B cell (primary cell): ENCODE measurements around the gene TENM4. TPM values are rescaled to one million over a fixed set of nuclear protein-coding genes. Genes with fewer than 3 reads are reported as not detected.

Source experiments
- ATAC-seq: fragments of 200-7000 bp; cut with Tn5 transposase; one replicate; pipeline ENCODE4 v1.10.0; 2021; ENCODE audit warnings: low read depth, mild to moderate bottlenecking, moderate number of reproducible peaks, moderate library complexity
- CTCF ChIA-PET: fragments of 350-600 bp; sonication (Branson Sonifier 250); formaldehyde crosslinking; loops from one replicate; lab custom pipeline; 2021; ENCODE audit warnings: antibody characterized with exemption, inconsistent platforms; lab: Charles Lee
- POLR2A ChIA-PET: fragments of 350-600 bp; sonication (Branson Sonifier 250); formaldehyde crosslinking; loops from one replicate; lab custom pipeline; 2021; ENCODE audit warnings: antibody characterized with exemption; lab: Charles Lee
- DNase-seq: peaks from one replicate; pipeline ENCODE4 v3.0.0; 2013
- H2AFZ ChIP-seq: 2 replicates; pipeline ENCODE4 v1.6.1; 2012; ENCODE audit warnings: mild to moderate bottlenecking, low read depth, low read length; ENCODE audit not compliant: insufficient read depth, poor library complexity, severe bottlenecking
- H3K27ac ChIP-seq, 2 donors: 1 replicate in 1 of 2; 2 replicates in 1 of 2; pipeline ENCODE4 v1.5.1; 2012 to 2013; ENCODE audit warnings: low read length in 2 of 2, mild to moderate bottlenecking in 2 of 2, moderate library complexity in 1 of 2
- H3K27me3 ChIP-seq, 4 experiments: fragments of 200-600 bp in 1 of 4; sonication (generic) in 1 of 4; replicated peaks in 1 of 4; 1 replicate in 2 of 4; 2 replicates in 2 of 4; pipeline versions ENCODE4 v1.6.1 to v1.7.0; 2013 to 2016; ENCODE audit warnings: low read length in 3 of 4, mild to moderate bottlenecking in 2 of 4, mixed read lengths in 1 of 4, moderate library complexity in 1 of 4; ENCODE audit not compliant: insufficient read depth in 4 of 4, control insufficient read depth in 3 of 4; ENCODE audit errors: control extremely low read depth in 1 of 4
- H3K36me3 ChIP-seq, 2 experiments: replicated peaks in 1 of 2; 1 replicate in 1 of 2; 2 replicates in 1 of 2; pipeline versions ENCODE4 v1.6.1 to v1.7.1; 2013; ENCODE audit warnings: low read length in 1 of 2; ENCODE audit not compliant: insufficient read depth in 2 of 2, control insufficient read depth in 1 of 2; ENCODE audit errors: control extremely low read depth in 1 of 2, extremely low read depth in 1 of 2
- H3K4me1 ChIP-seq, 2 donors: fragments of 200-600 bp in 1 of 2; sonication (generic) in 1 of 2; 1 replicate in 1 of 2; 2 replicates in 1 of 2; pipeline versions ENCODE4 v1.5.1 to v1.6.1; 2013 to 2017; ENCODE audit warnings: low read length in 2 of 2; ENCODE audit not compliant: control insufficient read depth in 2 of 2, insufficient read depth in 2 of 2
- H3K4me2 ChIP-seq: replicated peaks from 2 replicates; pipeline ENCODE3; 2012; ENCODE audit warnings: mild to moderate bottlenecking, low read depth, low read length; ENCODE audit not compliant: poor library complexity, severe bottlenecking
- H3K4me3 ChIP-seq, 5 experiments: fragments of 200-600 bp in 1 of 5; sonication (generic) in 1 of 5; 1 replicate in 3 of 5; 2 replicates in 2 of 5; pipeline versions ENCODE4 v1.5.1 to v1.7.0; 2011 to 2016; ENCODE audit warnings: low read length in 4 of 5, mild to moderate bottlenecking in 4 of 5, low read depth in 2 of 5, control low read depth in 1 of 5, moderate library complexity in 1 of 5; ENCODE audit not compliant: insufficient read depth in 1 of 5; ENCODE audit errors: control extremely low read depth in 1 of 5, extremely low read depth in 1 of 5
- H3K79me2 ChIP-seq: fragments of 200-600 bp; sonication (generic); one replicate; pipeline ENCODE4 v1.6.0; 2016; ENCODE audit warnings: low read length; ENCODE audit not compliant: control insufficient read depth, insufficient read depth
- H3K9ac ChIP-seq: fragments of 200-600 bp; sonication (generic); 2 replicates; pipeline ENCODE4 v1.6.1; 2017; ENCODE audit warnings: mild to moderate bottlenecking, low read length, moderate library complexity
- H3K9me3 ChIP-seq, 3 donors: one replicate each; pipeline versions ENCODE4 v1.6.1 to v1.7.1; 2013; ENCODE audit warnings: low read length in 2 of 3; ENCODE audit not compliant: control insufficient read depth in 2 of 3, insufficient read depth in 1 of 3; ENCODE audit errors: control extremely low read depth in 1 of 3
- H4K20me1 ChIP-seq: 2 replicates; pipeline ENCODE4 v1.6.0; 2012; ENCODE audit warnings: mild to moderate bottlenecking, low read length; ENCODE audit not compliant: insufficient read depth, control insufficient read depth, poor library complexity, severe bottlenecking
- H3K27ac Mint-ChIP-seq: one replicate; pipeline ENCODE4 v1.8.0; 2021; ENCODE audit warnings: mixed read lengths
- H3K27me3 Mint-ChIP-seq: one replicate; pipeline ENCODE4 v1.8.0; 2021; ENCODE audit warnings: mixed read lengths
- H3K4me1 Mint-ChIP-seq: one replicate; pipeline ENCODE4 v1.8.0; 2021; ENCODE audit warnings: mixed read lengths
- H3K4me3 Mint-ChIP-seq: one replicate; pipeline ENCODE4 v1.8.0; 2021; ENCODE audit warnings: mixed read lengths
- H3K9me3 Mint-ChIP-seq: one replicate; pipeline ENCODE4 v1.8.0; 2022; ENCODE audit warnings: mixed read lengths; ENCODE audit not compliant: insufficient read depth
- CTCF ChIP-seq: fragments of 200-600 bp; IDR thresholded peaks from one replicate; pipeline ENCODE4 v1.8.0; 2022; ENCODE audit warnings: antibody characterized with exemption, mild to moderate bottlenecking
- EZH2 ChIP-seq: IDR thresholded peaks from 2 replicates; pipeline ENCODE4 v1.6.1; 2012; ENCODE audit warnings: borderline replicate concordance, low read depth, mild to moderate bottlenecking, moderate library complexity, low read length; ENCODE audit not compliant: insufficient read depth, poor library complexity, severe bottlenecking
- WGBS: methylation state at CpG from one replicate; pipeline ENCODE4 v1.1.5; 2013; ENCODE audit warnings: missing lambda C conversion rate; ENCODE audit not compliant: insufficient coverage; 5-methylcytosine and 5-hydroxymethylcytosine counted together
- intact Hi-C: fragments of 100-400 bp; cut with micrococcal nuclease; formaldehyde crosslinking; loops from one replicate; pipeline ENCODE4 v1.10.0; 2022
- polyA plus RNA-seq: library from polyadenylated mRNA; depleted of rRNA; stranded (reverse); fragments of >200 nt; gene quantifications from 2 replicates; pipeline ENCODE4 v1.2.3, GENCODE V29; 2012
- total RNA-seq, 2 donors: library from RNA; stranded (reverse); fragments of 120-200 nt in 1 of 2; gene quantifications; 1 replicate in 1 of 2; 2 replicates in 1 of 2; pipeline versions ENCODE4 v1.2.3 to v1.2.4, GENCODE V29; 2013 to 2022

Gene TENM4
- total and polyA plus RNA-seq, 2 donors (not counting 1 experiment from before 2014, with no cell fraction given), result 0.09 to 5.7 TPM

- H3K27ac Mint-ChIP-seq, result no peak overlapping the region
Observed at GRCh38 chr11:78857688-78858087, 583.1 kb downstream of the TENM4 start.

GRCh38 chr11:78856211-78856610 lies 584.6 kb downstream of the TENM4 start:
- H3K4me3 ChIP-seq, result no peak overlapping the region
- H4K20me1 ChIP-seq, result no peaks in the 10 kb centered on the region
- no peaks in the 10 kb centered on the region for H3K9me3 Mint-ChIP-seq
- no peaks in the 10 kb centered on the region for H3K79me2 ChIP-seq
- peaks cover 5% of the 10 kb centered on the region for H3K27me3 Mint-ChIP-seq
- H3K27me3 ChIP-seq, result no peaks in the 10 kb centered on the region
- intact Hi-C loops, result no loop called here
- DNase-seq (no peak), ATAC-seq (no peak)
- no peaks in the 10 kb centered on the region for H3K4me1 Mint-ChIP-seq
- ChIA-PET CTCF (interaction anchor here (0.8 kb wide), 1 partner anchor 10 kb away, joined by 3 read pairs; no protein-coding TSS in a partner anchor), POLR2A (no interaction called here)
- no peak overlapping the region for H2AFZ ChIP-seq
- H3K9ac ChIP-seq, result no peak overlapping the region
- H3K36me3 ChIP-seq, result no peaks in the 10 kb centered on the region
- no peaks in the 10 kb centered on the region for H3K4me1 ChIP-seq
- H3K4me3 Mint-ChIP-seq, result no peak overlapping the region
- no peak overlapping the region for H3K27ac Mint-ChIP-seq
- TF ChIP-seq CTCF (no peak), EZH2 (no peak)
- no peaks in the 10 kb centered on the region for H3K9me3 ChIP-seq
- no peak overlapping the region for H3K4me2 ChIP-seq
- no CpG with 5 or more reads among the region's 5 CpGs for WGBS
- H3K27ac ChIP-seq, result no peak overlapping the region

More at GRCh38 chr11:78857688-78858087, 583.1 kb downstream of the TENM4 start:
- H3K27me3 Mint-ChIP-seq, result peaks cover 5% of the 10 kb centered on the region
- H3K4me3 Mint-ChIP-seq, result no peak overlapping the region
- intact Hi-C loops, result no loop called here
- TF ChIP-seq CTCF (no peak), EZH2 (no peak)
- POLR2A ChIA-PET, result no interaction called here
- WGBS, result no CpG with 5 or more reads among the region's 2 CpGs
- no peaks in the 10 kb centered on the region for H3K79me2 ChIP-seq
- H3K4me1 Mint-ChIP-seq, result no peaks in the 10 kb centered on the region
- H3K4me1 ChIP-seq, result no peaks in the 10 kb centered on the region
- no peak overlapping the region for H3K4me2 ChIP-seq
- no peak overlapping the region for H3K27ac ChIP-seq
- no peak overlapping the region for H3K4me3 ChIP-seq
- H3K27me3 ChIP-seq, result no peaks in the 10 kb centered on the region
- ATAC-seq (no peak), DNase-seq (no peak)
- no peaks in the 10 kb centered on the region for H3K36me3 ChIP-seq
- H4K20me1 ChIP-seq, result no peaks in the 10 kb centered on the region
- CTCF ChIA-PET, result no interaction called here
- H2AFZ ChIP-seq, result no peak overlapping the region
- H3K9me3 Mint-ChIP-seq, result no peaks in the 10 kb centered on the region
- H3K9me3 ChIP-seq, result no peaks in the 10 kb centered on the region
- H3K9ac ChIP-seq, result no peak overlapping the region
